ENCODE results near the gene ST14. TPM values are rescaled to one million over a fixed set of nuclear protein-coding genes. Genes with fewer than 3 reads are reported as not detected.
"Not testable (repeated sequence)": the region's sequence is repeated elsewhere in the genome, so short reads cannot be mapped to it uniquely, and the experiment has no call there.

Gene ST14
- total RNA-seq, 2 donors from 2014 or later = 537 to 604 TPM

- intact Hi-C loops (cut with DNase I) = loop anchor here (10.0 kb wide), 1 partner anchor 696 kb away; the partner anchor contains the start of gene SNX19
- Histone ChIP-seq H3K9me3 (no peaks in the 10 kb centered on the region), H3K4me3 (no peak overlapping the region), H3K27me3 (no peaks in the 10 kb centered on the region), H3K36me3 (no peaks in the 10 kb centered on the region), H3K4me1 (no peaks in the 10 kb centered on the region), H3K27ac (no peak overlapping the region), H3K9ac (ENCODE audit: low read depth in 2 of 2, low read length in 2 of 2) (no peak overlapping the region)
- TF ChIP-seq CTCF (IDR thresholded peaks at IDR 0.05) = no peak
- DNase-seq = no peak
Measured at GRCh38 chr11:130218501-130219070, 59.0 kb downstream of the ST14 start.

- Histone ChIP-seq H3K36me3 (no peaks in the 10 kb centered on the region), H3K4me3 (no peak overlapping the region), H3K27ac (no peak overlapping the region), H3K9me3 (no peaks in the 10 kb centered on the region), H3K4me1 (no peaks in the 10 kb centered on the region), H3K27me3 (no peaks in the 10 kb centered on the region), H3K9ac (ENCODE audit: low read depth in 2 of 2, low read length in 2 of 2) (no peak overlapping the region)
- no peak for DNase-seq
- intact Hi-C loops (cut with DNase I) = loop anchor here (10.0 kb wide), 1 partner anchor 696 kb away; the partner anchor contains the start of gene SNX19
- no peak for TF ChIP-seq CTCF (IDR thresholded peaks at IDR 0.05)
Measured at GRCh38 chr11:130219148-130219547, 59.6 kb downstream of the ST14 start.

- Histone ChIP-seq H3K27me3 (no peaks in the 10 kb centered on the region), H3K9me3 (no peaks in the 10 kb centered on the region), H3K4me3 (no peak overlapping the region), H3K9ac (ENCODE audit: low read depth in 2 of 2, low read length in 2 of 2) (no peak overlapping the region), H3K4me1 (no peaks in the 10 kb centered on the region), H3K27ac (no peak overlapping the region), H3K36me3 (no peaks in the 10 kb centered on the region)
- DNase-seq = no peak
- TF ChIP-seq CTCF (IDR thresholded peaks at IDR 0.05) = no peak
- intact Hi-C loops (cut with DNase I) = no loop called here
Measured at GRCh38 chr11:130220311-130221035, 60.9 kb downstream of the ST14 start.

GRCh38 chr11:130223291-130223971, 63.8 kb downstream of the ST14 start:
- Histone ChIP-seq H3K9ac (ENCODE audit: low read depth in 2 of 2, low read length in 2 of 2) (no peak overlapping the region), H3K9me3 (no peaks in the 10 kb centered on the region), H3K4me3 (no peak overlapping the region), H3K27me3 (no peaks in the 10 kb centered on the region), H3K27ac (no peak overlapping the region), H3K4me1 (no peaks in the 10 kb centered on the region), H3K36me3 (no peaks in the 10 kb centered on the region)
- no peak for DNase-seq
- TF ChIP-seq CTCF (IDR thresholded peaks at IDR 0.05) = no peak
- intact Hi-C loops (cut with DNase I) = no loop called here

GRCh38 chr11:130227373-130227772, 67.8 kb downstream of the ST14 start:
- Histone ChIP-seq H3K27me3 (no peaks in the 10 kb centered on the region), H3K9me3 (no peaks in the 10 kb centered on the region), H3K27ac (no peak overlapping the region), H3K4me1 (no peaks in the 10 kb centered on the region), H3K4me3 (no peak overlapping the region), H3K9ac (ENCODE audit: low read depth in 2 of 2, low read length in 2 of 2) (no peak overlapping the region), H3K36me3 (no peaks in the 10 kb centered on the region)
- intact Hi-C loops (cut with DNase I) = no loop called here
- DNase-seq = no peak
- no peak for TF ChIP-seq CTCF (IDR thresholded peaks at IDR 0.05)

GRCh38 chr11:130233486-130233885, 73.9 kb downstream of the ST14 start:
- H3K9ac ChIP-seq (ENCODE audit: low read depth in 2 of 2, low read length in 2 of 2); intact Hi-C loops (cut with DNase I); H3K4me3 ChIP-seq; H3K9me3 ChIP-seq; H3K27ac ChIP-seq; H3K27me3 ChIP-seq; H3K36me3 ChIP-seq; DNase-seq; H3K4me1 ChIP-seq: not testable (repeated sequence)

GRCh38 chr11:130233888-130234287, 74.3 kb downstream of the ST14 start:
- H3K4me1 ChIP-seq; H3K9ac ChIP-seq (ENCODE audit: low read depth in 2 of 2, low read length in 2 of 2); H3K4me3 ChIP-seq; H3K9me3 ChIP-seq; H3K36me3 ChIP-seq; H3K27me3 ChIP-seq; DNase-seq; intact Hi-C loops (cut with DNase I); H3K27ac ChIP-seq: not testable (repeated sequence)

Measured in colonic mucosa (tissue), 4 donors.